Inflammatory macrophage treated with lipopolysaccharide for 1 hour (primary cell): Measurements from ENCODE around the gene TNIP3.

Experiments used
- DNase-seq, 2 donors: peaks; one replicate each; pipeline ENCODE4 v3.0.0-alpha.2; 2020 to 2022

TNIP3 gene

DNA sequence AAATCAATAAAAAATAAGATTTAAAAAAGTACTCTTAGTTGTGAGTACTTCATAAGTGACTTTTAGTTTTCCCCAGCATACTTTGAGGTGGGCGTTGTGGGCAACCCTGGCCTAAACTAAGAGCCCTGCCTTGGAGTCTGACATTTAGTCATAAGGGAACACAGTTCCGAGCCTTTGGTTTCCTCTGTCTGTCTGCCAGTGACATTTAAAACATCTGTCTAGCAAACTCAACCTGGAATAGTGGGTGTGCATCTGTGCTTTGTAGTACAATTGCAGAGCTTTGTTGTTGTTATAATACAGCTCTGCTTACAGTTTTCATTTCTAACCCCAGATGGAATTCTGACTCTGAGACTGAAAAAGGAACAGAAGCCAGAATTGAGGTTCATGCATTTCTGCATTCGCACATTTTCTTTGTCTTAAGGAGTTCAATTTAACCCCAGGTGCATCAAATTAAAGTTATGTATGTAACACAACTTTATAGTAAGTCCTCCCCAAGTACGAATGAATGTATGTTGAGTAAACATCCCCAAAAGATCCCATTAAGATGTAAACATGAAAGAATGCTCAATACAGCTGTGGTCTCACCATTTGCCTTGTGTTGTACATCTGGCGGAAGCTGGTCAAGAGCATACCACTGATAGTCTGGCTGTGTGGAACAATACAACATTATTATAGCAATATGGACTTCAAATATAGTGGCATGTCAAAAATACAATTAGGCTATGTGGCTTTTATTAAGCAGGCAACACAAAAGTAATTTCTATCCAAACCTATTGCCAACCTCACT is 25.9 kb downstream of the TNIP3 start:
- DNase-seq = no peak

DNA sequence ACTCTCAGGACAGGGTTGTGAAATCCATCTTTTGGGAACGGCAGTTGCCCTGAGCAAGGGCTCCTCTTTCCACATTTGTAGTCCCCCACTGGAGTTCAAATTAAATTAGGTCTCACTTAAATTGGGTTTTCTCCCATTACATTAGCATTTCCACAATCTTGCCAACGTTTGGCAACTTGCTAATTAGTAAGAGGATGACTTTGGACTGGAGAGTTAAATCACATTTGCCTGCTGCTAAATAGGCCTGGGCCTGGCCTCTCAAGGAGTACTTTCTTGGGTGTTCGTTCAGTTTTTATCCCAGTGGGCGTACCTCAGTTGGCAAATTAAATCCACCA is 33.8 kb downstream of the TNIP3 start:
- peak in 1 of 2 donors; percentile 59 for DNase-seq

DNA sequence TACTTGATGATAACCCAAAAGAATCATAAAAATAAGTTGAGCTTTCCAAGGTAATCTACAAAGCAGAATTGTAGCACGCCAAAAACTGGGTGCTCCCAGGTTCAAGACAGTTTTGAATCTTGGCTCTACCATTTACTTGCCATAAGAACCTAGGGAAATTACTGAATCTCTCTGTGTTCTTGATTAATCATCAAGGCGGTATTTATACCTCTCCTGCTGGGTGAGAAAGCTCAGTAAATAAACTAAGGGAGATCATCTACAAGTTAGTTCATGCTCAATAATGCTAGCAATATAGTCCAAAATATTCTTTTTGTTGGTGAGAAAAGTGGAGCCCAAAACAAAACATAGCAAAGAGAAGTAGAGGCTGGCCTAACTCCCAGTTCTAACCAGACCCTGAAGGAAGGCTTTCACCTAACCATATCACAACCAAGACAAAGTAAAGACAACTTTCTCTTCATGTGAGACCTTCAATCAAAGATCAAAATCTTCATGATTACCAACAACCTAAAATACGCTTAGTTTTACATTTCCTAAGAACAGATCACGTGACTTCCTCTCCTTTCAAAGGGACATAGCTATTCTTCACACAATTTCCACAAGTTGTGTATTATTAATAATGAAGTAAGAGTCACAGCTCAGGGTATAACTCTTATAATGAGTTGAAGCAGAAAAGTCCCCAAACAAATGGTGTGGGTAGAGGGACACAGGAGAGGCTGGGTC is 34.4 kb downstream of the TNIP3 start:
- DNase-seq = peak in 1 of 2 donors; percentile 48

DNA sequence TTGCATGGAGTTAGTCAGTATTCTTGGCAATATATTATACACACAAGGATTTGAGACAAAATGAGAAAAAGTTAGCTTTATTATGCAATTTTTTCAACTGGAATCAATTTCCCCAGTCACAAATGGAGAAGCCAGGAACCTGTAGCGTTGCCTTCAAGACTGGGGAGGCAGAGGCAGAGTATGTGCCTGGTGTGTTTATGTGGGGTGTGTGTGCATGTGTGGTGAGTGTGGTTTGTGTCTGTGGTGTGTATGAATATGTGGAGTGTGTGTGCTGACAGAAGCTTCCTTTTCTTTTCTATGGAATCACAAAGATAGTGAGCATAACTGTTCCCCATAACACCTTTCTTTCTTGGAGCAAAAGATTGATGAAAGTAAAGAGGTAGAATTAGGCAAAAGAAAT is 37.0 kb downstream of the TNIP3 start:
- no peak for DNase-seq

DNA sequence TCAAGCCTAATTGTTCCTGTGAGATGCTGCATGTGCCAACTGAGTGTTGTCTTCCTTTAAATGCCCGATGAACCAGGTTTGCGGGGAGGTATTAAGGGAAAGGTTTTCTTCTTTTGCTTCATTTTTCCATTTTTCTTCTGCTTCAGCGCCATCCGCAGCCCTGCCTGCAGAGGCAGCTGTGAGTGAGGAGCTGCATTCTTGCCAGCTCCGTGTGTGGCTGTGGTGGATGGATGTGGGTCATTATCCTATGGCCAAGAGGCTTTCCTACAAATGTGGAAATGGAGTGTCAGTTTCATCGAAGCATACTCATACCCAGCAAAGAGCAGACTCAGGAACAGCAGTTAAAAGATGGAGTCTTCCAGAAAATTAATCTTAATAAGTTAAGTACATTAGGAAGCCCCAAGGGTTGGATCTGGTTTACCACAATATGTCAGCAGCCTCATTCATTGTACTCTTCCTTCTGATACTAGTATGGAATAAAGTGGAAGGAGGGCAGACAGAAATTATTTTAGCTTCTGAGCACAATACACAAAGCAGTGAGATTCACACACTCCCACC is 37.6 kb downstream of the TNIP3 start:
- DNase-seq = peak in 1 of 2 donors; percentile 46

DNA sequence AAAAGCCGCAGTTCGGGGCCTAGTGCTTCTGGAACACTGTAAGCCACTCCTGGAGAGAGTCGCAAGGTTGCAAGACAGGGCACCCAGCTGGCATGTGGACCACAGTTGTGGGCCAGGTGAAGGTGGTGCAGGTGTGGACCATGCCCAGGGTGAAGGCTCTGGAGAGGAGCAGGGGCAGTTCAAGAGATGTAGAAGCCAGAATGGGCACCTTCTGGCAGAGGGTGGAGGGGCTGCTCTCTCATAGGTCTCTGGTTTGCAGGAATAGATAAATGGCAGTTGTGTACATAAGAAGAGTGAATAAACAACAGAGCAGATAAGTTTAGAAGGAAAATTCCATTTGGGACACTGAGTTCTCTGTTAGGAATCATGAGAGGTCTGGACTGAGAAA is 38.6 kb downstream of the TNIP3 start:
- peak in 1 of 2 donors; percentile 46 for DNase-seq

DNA sequence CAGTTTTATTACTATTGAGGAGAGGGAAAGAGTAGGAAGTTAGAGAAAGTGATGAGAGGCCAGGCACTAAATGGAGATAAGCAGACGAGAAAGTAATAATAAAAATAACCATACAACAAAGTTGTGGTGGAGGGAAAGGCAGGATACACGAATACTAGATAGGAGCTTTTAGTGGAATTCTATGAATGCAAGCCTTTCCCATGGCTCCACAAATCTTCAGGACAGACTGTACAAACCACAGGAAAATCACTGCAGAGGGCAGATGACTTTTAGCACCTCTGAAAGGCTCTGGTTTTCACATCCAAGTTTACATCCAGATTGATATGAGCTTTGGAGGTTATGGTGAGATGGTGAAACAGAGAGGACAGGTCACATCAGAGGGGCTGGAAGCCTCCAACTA is 41.5 kb downstream of the TNIP3 start:
- DNase-seq = no peak

DNA sequence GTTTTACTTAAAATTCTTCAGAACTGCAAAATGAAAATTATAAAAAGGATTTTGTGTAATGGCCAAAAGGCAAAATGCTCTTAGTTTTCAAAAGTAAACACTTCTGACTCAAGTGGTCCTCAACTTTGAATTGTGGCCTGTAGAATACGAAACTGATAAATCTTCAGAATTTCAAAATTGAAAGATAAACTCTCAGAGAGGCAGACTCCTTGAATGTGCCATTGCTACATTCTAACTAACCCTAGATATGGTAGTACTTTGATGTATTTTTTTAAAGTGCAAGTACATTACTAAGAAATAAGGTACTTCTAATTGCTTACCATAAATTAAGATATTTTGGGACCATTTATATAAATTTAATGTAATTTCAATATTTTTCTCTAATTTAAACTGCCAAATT is 44.4 kb downstream of the TNIP3 start:
- DNase-seq = no peak

DNA sequence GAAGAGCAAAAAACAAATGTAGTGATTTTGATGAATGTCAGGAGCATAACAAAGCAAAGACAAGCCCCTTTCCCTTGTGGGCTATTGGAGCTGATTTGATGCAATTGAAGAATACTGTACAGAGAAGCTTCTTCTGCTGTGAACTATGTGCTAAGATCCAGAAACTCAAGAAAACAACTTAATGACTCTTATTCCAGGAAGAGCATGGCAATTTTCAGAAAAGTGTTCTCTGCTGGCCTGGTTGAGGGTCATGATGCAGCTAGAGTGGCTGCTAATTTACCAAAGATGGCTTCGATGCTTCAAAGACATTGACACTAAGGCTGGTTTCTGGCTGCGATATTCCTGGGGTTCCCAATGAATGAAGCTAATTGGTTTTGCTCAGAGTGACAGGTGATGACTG is 45.8 kb downstream of the TNIP3 start:
- no peak for DNase-seq

DNA sequence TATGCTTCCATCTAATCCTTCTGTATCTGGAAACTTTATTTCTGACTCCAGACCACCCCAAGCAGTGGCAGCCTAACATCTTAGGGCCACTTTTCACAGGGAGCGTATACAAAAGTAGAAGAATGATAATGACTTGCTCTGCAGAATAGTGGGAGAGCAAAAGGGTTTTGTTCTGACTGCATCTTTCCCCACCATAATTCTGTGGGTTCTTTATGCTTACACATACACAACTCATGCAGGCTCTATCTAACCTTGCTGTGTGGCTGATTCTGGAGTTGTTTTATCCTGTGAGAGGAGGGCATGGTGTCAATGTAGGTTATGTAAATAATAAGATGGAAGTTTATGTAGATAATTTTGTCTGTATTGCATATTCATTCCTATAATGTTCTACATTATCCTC is 49.4 kb downstream of the TNIP3 start:
- no peak for DNase-seq

DNA sequence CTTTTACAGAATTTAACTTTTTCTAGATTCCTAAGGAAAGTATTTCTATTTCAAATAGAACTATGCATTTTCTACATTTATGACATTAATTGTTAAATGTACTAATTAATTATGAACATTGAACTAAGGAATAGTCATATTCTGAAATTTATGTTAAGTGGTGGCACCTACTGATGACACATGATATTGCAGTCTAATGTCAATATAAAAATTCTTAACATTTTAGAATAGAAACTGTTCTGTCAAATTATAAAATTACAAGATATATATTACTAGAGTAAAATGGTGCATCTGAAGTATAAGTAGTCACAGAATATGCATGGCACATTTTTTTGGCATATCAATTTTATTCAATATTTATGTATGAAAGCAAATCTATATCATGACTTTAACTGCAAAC is 51.6 kb downstream of the TNIP3 start:
- DNase-seq = peak in 1 of 2 donors; percentile 36

DNA sequence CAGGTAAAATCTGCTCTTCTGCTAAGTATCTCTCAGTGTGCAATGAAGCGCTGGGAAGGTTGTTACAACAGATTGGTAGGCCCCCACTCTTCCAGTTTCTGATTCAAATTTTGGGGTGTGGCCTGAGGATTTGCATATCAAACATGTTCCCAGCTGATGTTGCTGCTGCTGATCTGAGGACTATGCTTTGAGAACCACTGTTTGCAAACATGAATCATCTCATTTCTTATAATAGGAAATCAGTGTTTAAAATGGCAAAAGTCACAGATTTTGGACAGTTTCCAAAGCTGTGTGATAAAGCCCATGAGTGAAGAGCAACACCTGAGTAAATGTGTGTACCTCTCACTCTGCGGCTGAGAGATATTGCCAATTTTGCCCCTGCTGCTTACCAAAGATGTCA is 55.6 kb downstream of the TNIP3 start:
- DNase-seq = no peak

DNA sequence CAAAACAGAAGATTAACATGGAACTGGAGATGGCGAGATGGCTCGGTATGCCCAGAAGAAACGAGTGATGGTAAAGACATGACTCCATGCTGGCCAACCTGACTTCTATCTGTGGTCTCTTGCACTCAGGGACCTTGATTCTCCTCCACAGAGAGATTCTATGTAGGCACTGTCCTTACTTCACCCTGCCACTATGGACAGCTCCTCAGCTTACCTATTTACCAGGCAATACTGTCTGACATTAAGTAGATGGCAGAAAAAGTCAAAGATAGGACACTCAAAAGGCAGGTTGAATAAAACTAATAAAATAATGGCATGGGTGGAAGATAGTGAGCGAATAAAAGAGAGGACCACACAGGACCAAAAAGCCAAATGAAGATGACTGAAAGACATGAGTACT is 56.6 kb downstream of the TNIP3 start:
- no peak for DNase-seq

DNA sequence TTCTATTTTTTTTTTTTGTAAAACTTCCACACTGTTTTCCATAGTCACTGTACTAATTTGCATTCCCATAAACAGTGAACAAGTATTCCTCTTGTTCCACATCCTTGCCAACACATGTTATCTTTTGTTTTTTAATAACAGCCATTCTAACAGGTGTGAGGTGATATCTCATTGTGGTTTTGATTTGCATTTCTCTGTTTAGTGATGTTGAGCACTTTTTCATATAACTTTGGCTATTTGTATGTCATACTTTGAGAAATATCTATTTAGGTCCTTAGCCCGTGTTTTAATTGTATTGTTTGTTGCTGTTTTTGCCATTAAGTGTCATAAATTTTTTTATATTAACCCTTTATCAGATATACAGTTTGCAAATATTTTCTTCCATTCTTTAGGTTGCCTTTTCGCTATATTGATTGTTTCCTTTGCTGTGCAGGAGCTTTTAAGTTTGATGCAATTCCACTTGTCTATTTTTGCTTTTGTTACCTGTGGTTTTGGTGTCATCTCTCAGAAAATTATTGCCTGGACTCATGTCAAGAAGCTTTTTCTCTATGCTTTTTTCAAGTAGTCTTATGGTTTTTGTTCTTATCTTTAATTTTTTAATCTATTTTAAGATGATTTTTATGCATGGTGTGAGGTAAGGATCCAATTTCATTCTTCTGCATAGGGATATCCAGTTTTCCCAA is 63.9 kb downstream of the TNIP3 start:
- no peak for DNase-seq

DNA sequence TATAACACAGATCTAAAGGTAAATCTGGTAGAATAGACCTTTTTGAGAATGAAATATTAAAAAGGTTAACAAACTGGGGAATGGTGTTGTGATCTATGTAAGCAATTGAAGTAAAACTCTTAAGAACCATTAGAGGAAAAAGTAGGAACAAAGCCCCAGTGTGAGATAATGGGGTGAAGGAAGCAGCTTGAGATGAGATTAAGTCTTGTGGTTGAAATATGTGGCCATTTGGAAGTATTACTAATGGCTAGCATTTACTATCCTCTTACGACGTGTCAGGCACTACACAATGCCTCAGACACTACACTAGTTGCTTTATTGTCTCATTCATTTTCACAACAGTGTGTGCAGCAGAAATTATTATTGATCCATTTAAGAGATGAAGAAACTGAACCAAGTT is 65.9 kb downstream of the TNIP3 start:
- no peak for DNase-seq

DNA sequence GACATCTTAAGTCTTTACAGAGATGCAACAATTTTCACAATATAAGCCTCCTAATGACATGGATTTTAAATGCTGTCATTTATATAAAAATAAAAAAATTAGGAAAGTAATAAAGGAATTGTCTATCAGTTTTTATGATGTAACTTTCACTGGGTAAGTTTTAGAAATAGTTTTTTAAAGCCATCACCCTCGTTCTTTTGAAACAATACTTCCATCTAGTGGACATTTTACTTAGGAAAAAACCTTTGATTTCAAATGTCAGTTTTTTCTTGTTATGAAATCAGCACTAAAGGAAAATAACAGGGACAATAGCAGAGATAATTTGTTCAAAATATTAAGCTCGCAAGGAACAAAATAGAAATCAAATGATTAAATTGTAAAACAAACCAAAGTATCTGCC is 67.5 kb downstream of the TNIP3 start:
- peak; percentile 32 to 76 for DNase-seq

DNA sequence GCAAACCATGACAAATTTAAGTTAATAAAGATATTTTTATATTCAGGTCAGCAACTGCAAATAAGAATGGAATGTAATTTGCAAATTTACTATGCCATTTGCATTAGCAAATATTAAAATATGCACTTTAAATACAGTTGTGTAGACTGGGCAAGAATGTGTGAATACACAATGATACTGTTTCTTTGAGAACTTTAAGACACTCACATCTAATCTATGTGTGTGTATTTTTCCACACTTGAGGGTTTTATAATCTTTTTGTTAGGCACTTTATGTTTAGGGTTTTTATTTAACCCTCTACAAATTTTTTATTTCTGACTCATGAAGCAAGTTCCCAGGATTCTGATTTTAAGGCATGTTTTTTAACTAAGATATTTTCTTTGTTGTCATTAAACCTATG is 67.9 kb downstream of the TNIP3 start:
- no peak for DNase-seq

DNA sequence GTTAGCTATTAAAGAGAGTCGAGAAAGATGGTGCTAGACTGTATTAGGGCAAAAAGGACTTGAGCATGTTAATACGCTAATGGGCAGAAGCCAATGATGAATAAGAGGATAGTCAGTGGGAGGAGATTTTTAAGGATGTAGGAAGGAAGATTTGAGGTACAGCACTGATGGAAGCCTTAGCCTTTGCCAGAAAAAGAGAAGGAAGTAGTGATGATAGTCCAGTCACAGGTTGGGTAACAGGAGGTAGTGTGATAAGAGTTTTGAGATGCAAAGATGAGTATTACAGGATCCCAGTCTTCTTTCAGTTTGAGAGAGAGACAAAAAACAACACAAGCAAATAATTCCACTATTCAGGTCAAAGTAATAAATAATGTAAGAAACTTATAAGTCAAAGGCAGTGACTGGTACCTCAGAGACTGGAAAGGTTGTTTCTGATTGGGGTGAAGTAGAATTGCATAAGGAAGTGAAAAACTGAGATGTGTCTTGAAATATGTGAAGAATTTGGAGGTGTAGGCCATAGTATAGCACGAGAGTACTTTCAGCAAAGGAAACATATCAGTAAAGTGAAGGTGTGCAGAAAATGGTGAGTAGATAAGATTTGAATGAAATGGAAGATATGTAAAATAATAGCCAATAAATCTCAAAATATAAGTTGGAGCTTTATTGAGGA is 69.7 kb downstream of the TNIP3 start:
- peak in 1 of 2 donors; percentile 2 for DNase-seq

DNA sequence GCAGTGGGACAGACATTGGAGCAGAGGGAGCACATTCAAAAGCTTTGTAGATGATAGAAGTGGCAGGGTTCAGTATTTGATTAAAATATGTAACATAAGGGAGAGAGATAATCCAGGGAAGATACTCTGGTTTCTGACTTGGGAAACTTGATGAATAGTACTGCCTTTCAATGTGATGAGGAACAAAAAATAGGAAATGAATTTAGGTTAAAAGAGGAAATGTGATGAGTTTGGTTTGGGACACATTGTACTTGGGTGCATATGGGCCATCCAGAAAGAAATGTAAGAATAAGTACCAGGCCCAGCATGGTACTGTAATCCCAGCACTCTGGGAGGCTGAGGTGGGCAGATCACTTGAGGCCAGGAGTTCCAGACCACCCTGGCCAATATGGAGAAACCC is 70.9 kb downstream of the TNIP3 start:
- peak in 1 of 2 donors; percentile 12 for DNase-seq

DNA sequence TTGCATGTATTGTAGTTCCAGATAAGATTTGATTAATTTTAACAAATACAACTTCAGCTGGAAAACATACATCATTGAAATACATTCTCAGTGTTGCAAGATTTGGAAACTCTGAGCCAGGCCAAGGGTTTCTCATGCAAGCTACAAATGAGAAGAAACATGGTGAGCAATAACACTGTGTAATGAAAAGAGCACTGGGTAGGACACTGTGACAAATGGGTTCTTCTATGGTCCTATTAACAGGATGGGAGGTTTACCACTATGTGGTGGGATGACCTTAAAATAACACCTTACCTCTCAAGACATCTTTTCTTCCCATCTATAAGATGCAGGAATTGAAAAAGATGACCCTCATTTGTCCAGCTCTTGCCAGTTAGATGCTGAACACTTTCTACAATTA is 72.2 kb downstream of the TNIP3 start:
- DNase-seq = no peak

DNA sequence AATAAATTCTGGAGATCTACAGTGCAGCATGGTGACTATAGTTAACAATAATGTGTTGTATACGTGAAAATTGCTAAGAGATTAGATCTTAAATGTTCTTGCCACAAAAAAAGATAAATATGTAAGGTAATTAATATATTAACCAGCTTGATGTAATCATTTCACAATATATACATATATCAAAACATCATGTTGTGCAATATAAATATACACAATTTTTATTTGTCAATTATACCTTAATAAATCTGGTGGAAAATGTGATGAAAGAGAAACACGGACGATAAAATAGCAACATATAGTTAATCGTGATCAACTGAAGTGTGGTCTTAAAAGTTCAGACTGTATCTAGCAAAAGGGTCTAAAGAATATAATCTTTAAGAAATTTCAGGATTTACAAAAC is 75.3 kb downstream of the TNIP3 start:
- no peak for DNase-seq
